Endometrial microvascular endothelial cells (primary cell): ENCODE data around the gene SLAMF1. TPM values are rescaled to one million over a fixed set of nuclear protein-coding genes. Genes with fewer than 3 reads are reported as not detected.
"Not testable (repeated sequence)": the region's sequence is repeated elsewhere in the genome, so short reads cannot be mapped to it uniquely, and the experiment has no call there.

Source experiments
- in situ Hi-C: cut with HindIII; loops from 2 replicates; pipeline ENCODE4 v1.10.0; 2017; ENCODE audit warnings: low sequenced_read_pairs, low pct_unique_long_range_greater_than_20kb; ENCODE audit errors: inconsistent ontology term
- total RNA-seq: library from RNA; depleted of rRNA; stranded (reverse); fragments of >200 nt; gene quantifications from one replicate; pipeline ENCODE4 v1.2.3, GENCODE V29; 2015; ENCODE audit errors: inconsistent ontology term

Gene SLAMF1
- total RNA-seq, 1 donor from 2014 or later, result not detected

GRCh38 chr1:160667896-160668295 is 21.1 kb upstream of the SLAMF1 start:
- in situ Hi-C loops, result no loop called here

GRCh38 chr1:160666079-160666442 is 19.2 kb upstream of the SLAMF1 start:
- in situ Hi-C loops, result no loop called here

DNA sequence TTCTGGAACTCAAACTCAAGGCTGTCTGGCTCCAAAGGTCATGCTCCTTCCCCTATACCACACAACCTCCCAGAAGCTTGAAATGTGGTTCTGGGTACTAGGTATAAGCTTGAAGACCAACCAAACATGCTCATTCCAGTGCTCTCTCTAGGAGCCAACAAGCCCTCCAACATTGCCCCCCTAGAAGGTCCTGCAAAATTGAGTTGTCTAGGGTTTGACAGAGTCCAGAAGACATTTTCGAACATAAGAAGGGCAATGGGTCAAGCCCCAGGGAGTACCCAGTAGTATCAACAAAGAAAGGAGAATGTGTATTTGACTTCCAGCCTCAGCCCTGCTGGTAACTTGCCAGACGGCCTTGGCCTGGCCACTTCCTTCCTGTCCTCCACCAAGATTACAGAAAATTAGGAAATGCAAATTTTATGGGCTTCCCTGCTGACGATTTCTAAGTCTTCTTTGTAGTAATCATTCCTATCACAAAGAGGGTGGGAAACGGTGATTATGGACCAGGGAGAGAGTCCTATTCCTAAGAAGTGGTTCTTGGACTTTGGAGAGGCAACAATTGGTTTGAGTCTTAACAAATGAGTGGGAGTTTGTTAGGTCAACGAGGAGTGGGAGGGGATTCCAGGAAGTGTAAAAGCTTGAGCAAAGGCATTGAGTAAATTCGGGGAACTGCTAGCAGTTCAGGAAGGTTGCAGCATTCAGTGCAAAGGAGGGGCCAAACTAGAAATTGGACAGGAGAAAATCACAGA is 18.7 kb upstream of the SLAMF1 start:
- in situ Hi-C loops, result no loop called here

DNA sequence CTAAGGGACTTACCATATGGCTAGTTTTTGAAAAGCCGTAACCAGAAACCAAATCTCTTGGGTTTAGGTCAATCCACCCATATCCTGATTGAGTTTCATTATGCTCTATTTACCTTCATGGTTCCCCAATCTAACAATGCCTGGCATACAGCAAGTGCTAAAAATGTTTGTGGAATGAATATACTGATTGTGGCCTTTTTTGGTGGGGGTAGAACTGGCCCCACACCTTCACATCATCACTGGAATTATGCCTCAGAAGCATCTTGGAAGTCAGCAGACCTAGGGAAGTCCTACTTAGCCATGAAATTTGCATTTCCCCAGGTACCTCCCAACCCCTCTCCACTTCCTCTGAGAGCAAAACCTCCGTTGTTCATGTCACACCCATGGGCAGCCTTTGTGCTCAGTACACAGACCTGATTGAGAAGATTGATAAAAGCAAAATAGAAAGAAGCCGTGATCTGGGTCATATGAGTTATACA is 17.8 kb upstream of the SLAMF1 start:
- in situ Hi-C loops, result no loop called here

DNA sequence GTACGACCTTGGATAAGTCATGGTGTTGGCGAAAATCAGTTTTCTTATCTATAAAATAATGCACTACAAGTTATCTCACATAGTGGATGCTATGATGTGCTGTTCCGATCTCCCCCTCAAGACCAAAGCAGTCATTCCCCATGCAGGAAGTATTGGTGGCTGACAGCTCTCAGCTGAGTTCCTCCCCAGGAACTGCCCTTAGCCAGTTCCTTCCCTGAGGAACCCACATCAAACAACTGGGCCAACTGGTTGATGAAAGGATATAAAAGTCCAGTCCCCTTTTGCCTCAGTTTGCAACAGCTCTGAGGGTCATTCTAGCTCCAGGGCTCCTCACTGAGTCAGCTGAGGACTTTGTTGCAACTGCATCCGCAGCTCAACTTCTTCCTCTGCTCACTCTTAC is 16.1 kb upstream of the SLAMF1 start:
- in situ Hi-C loops, result no loop called here

DNA sequence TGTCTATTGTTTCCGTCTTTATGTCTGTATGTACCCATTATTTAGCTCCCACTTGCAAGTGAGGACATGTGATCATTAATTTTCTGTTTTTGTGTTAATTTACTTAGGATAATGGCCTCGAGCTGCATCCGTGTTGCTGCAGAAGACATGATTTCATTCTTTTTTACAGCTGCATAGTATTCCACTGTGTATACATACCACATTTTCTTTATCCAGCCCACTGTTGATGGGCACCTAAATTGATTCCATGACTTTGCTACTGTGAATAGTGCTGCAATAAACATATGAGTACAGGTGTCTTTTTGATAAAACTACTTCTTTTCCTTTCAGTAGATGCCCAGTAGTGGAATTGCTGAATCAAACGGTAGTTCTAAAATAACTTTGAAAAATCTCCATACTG is 12.7 kb upstream of the SLAMF1 start:
- in situ Hi-C loops, result no loop called here

DNA sequence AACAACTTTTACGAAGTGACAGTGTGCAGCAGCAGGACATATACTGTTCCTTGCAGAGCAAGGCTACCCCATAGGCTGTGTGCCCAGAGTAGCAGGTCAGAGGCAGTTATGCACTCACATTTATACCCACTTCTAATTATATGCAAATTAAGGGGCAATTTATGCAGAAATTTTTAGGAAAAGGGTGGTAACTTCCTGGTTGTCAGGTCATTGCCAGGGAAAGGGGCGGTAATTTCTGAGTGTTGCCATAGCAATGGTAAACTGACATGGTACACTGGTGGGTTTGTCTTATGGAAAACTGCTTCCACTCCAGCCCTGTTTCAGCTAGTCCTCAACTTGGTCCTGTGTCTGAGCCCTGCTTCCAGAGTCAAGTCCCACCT is 12.0 kb upstream of the SLAMF1 start:
- in situ Hi-C loops, result no loop called here

- in situ Hi-C loops, result no loop called here
Measured at GRCh38 chr1:160658162-160658813, 11.4 kb upstream of the SLAMF1 start.

DNA sequence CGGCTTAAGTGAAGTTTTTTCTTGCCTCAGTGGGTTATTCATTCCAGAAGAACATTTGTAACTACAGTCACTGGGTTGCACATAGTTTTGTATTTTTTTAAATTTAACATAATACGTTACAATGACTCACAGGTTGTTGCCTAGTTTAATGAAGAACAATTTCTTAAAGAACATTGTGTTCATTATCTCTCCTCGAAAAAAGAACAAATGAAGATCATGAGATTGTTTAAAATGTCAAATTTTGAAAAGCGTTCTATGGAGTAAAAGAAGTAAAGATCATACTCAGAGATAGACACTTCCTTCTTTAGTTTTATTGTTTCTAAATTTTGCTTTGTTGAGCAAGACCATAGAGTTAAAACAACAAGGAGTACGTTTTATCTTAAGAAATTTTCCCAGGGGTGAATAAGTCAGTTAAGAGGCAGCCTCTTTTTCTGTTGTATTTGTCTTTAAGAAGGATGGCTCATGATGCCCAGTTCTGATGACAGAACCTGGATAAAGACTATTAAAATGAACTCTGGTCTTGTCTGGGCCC is 10.5 kb upstream of the SLAMF1 start:
- in situ Hi-C loops, result no loop called here

DNA sequence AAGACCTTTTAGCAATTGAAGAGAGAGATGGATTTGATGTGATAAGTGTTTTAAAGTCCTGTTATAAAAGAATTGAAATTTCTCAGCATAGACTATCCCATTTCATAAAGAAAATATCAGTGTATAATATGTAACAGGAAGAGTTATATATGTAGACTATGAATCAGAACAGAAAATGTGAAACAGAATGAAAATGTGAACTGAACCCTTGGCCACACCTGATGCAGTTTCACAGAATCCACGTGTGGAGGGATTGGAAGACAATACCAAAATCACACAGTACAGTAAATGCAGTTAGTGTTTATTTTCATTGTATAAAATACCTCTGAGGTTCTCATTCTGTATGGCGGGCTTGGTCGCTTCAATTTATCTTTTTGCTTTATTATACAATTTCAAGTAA is 9.9 kb upstream of the SLAMF1 start:
- in situ Hi-C loops, result no loop called here

GRCh38 chr1:160653620-160654016 is 6.8 kb upstream of the SLAMF1 start:
- in situ Hi-C loops, result no loop called here

DNA sequence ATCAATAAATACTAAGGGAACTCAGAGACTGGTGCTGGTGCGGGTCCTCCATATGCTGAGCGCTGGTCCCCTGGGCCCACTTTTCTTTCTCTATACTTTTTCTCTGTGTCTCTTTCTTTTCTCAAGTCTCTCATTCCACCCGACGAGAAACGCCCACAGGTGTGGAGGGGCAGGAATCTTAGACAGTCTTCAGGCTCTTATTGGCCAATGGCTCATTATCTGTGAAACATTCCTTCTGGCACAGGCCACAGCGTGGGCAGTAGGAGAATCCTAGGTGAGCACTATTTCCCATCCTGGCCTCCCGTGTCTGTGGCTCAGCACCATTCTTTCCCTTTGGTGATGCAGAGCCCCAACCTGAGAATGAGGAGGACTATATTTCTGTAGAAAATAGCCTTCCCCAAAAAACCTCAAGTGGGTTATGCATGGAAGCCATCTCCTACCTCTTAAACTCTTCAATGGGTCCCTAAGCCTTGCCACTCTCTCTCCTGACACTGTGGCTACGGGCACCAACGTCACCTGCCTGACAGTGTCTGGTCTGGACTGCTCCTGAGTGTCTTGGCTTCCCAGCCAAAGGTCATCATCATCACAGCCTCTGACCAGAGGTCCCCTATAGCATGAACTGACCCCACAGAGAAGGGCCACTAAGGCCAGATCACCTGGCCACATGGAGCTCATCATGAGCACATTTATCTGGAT is 6.2 kb upstream of the SLAMF1 start:
- in situ Hi-C loops, result no loop called here

DNA sequence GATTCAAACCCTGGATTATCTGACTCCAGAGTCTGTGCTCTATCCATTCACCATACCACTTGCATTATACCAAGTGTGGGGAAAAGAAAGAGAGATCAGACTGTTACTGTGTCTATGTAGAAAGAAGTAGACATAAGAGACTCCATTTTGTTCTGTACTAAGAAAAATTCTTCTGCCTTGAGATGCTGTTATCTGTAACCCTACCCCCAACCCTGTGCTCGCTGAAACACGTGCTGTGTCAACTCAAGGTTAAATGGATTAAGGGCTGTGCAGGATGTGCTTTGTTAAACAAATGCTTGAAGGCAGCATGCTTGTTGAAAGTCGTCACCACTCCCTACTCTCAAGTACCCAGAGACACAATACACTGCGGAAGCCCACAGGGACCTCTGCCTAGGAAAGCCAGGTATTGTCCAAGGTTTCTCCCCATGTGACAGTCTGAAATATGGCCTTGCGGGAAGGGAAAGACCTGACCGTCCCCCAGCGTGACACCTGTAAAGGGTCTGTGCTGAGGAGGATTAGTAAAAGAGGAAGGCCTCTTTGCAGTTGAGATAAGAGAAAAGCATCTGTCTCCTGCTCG is 5.3 kb upstream of the SLAMF1 start:
- in situ Hi-C loops, result not testable (repeated sequence)

- in situ Hi-C loops, result no loop called here
Measured at GRCh38 chr1:160651433-160652064, 4.7 kb upstream of the SLAMF1 start.

GRCh38 chr1:160647329-160647720 is 481 bp upstream of the SLAMF1 start:
- in situ Hi-C loops, result no loop called here

DNA sequence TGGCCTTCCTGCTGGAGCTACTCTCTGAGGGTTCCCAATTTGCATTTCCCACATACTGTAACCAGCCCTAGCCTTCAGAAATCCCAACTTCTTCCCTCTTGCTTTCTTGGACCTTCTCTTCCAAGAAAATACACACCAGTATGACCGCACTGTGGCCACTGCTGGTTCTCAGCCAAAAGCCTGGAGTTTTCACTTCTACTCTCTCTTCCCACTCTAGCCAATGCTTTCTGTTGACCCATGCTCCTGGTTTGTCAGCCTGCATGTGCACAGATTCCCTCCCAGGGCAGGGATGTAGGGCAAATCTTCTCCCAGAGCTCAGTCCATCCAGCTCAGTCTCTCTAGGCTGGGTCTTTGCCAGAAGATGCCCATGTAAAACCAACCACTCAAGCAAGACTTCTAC is 664 bp downstream of the SLAMF1 start:
- in situ Hi-C loops, result no loop called here

DNA sequence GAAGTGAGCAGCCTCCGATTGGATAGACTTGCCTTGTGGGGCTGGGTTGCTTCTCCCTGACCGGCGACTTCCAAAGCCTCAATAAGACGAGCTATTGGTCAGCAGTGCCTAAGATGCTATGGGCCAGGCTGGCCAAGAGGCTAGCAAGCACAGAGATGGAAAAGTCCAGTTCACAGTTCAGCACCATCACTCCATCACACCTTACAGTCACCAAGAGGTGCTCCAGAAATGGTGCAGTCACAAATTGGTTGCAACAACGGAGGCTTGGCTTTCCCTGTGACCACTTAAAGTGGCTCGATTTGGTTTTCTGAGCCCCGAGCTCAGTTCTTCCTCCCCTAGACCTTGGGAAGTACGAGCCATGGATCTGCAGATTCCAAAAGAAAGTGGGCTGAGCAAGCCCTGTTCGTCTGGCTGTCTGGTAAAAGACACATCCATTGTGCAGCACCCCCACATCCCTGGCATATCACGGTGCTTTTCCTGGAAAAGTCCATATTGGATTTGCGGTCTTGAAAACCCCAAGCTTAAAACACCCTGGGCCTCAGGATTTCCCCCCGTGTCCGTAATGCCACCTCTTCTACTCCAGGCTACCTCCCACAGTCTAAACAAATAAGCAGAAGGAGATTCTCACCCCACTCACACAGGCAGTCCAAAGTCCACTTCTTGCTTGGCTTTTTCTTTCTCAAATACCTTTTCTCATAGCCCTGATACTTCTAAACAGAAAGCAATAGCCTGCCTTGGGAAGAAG is 1.3 kb downstream of the SLAMF1 start:
- in situ Hi-C loops, result no loop called here

DNA sequence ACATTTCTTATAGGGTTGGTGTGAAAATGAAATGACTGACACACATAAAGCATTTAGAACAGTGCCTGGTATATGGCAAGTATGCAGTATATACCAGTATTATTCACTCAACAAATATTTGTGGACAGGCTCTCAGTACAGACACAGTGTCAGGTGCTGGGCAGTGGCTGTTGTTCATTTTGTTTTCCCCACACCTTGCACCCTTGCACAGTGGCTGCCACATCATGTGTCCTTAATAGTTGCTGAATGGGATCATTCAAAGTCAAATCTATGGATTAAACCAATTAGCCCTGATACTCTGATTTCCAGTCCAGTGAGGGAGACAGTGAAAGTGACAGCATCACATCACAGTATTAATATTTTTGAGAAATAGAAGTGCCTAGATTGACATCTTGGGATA is 2.4 kb downstream of the SLAMF1 start:
- in situ Hi-C loops, result no loop called here
